ENCODE measurements around the gene RGMA. TPM values are rescaled to one million over a fixed set of nuclear protein-coding genes. Genes with fewer than 3 reads are reported as not detected.

RGMA gene
- total and polyA plus RNA-seq, 2 experiments from 2014 or later, result 2.5 to 2.7 TPM

DNA sequence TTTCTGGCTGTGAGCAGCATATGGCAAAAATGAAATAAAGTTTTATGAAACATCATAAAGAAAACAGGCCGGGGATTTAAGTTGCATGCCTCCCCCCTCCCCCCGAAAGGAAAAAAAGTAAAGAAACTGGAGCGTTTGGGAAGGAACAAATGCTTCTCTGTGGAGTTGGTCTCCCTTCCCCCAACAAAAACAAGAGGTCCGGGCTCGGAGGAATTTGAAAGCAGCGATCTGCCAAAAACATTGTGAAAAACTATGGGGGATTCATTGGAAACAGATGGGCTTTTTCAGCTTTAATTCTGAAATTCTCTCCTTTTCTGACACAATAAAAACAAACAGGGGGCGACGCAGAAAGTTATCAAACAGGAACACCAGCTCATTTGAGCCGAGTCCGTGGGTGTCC, 17.0 kb downstream of the RGMA start:
- H3K4me1 ChIP-seq (ENCODE audit: insufficient read depth), result no peaks in the 10 kb centered on the region
- H3K4me2 ChIP-seq, result peak overlapping the region; percentile 95
- no peaks in the 10 kb centered on the region for H3K9me3 ChIP-seq (ENCODE audit: low read depth)
- peaks cover 5% of the 10 kb centered on the region for H3K79me2 ChIP-seq
- no peaks in the 10 kb centered on the region for H4K20me1 ChIP-seq (ENCODE audit: insufficient read depth, poor library complexity, severe bottlenecking)
- H3K36me3 ChIP-seq (replicated peaks; ENCODE audit: insufficient read depth, low read depth), result no peaks in the 10 kb centered on the region
- H3K9me2 ChIP-seq (replicated peaks; ENCODE audit: insufficient read depth), result no peaks in the 10 kb centered on the region
- H3K27me3 ChIP-seq, result peaks cover 21% of the 10 kb centered on the region
- H2AFZ ChIP-seq, result peak overlapping the region; percentile 73
- WGBS (ENCODE audit: low lambda C conversion rate, missing lambda C conversion rate), result under 1% methylated on average over 10 of the region's 10 CpGs
- no peak for TF ChIP-seq EZH2 (IDR thresholded peaks at IDR 0.05; ENCODE audit: borderline replicate concordance)
- TF ChIP-seq, protein P1, sequence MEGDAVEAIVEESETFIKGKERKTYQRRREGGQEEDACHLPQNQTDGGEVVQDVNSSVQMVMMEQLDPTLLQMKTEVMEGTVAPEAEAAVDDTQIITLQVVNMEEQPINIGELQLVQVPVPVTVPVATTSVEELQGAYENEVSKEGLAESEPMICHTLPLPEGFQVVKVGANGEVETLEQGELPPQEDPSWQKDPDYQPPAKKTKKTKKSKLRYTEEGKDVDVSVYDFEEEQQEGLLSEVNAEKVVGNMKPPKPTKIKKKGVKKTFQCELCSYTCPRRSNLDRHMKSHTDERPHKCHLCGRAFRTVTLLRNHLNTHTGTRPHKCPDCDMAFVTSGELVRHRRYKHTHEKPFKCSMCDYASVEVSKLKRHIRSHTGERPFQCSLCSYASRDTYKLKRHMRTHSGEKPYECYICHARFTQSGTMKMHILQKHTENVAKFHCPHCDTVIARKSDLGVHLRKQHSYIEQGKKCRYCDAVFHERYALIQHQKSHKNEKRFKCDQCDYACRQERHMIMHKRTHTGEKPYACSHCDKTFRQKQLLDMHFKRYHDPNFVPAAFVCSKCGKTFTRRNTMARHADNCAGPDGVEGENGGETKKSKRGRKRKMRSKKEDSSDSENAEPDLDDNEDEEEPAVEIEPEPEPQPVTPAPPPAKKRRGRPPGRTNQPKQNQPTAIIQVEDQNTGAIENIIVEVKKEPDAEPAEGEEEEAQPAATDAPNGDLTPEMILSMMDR (IDR thresholded peaks at IDR 0.05; ENCODE audit: poor library complexity), result no peak
- peak overlapping the region; percentile 75 for H3K27ac ChIP-seq
- DNase-seq (ENCODE audit: low spot score), result no peak
- H3K4me3 ChIP-seq, result peak overlapping the region; percentile 74

DNA sequence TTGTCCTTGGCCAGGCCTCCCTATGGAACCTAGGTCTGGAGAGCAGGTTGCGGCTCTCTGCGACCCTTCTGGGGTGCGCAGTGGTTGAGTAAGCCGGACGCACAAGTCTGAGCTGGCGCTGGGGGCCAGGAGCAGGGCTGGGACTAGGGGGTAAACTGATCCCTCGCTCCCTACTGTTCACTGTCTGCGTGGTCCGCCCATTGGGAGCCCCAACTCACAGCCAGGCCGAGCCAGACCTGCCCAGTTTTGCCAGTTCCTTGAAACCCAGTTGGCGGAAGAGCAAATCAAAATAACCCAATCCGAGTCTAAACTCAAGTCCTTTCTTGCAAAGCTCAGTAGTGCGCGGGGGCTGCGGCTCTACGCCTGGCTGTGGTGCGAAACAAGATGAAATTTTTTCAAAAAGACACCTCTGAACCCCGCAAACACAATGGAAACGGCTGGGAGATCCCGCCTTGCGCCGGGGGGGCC, 17.5 kb downstream of the RGMA start:
- TF ChIP-seq EZH2 (IDR thresholded peaks at IDR 0.05; ENCODE audit: borderline replicate concordance) (no peak), EZH2phosphoT487 (IDR thresholded peaks at IDR 0.05; ENCODE audit: low read depth, severe bottlenecking, unreplicated experiment) (no peak)
- TF ChIP-seq, protein P1 (IDR thresholded peaks at IDR 0.05; ENCODE audit: poor library complexity), result no peak
- Histone ChIP-seq H3K79me2 (peaks cover 5% of the 10 kb centered on the region), H3K27ac (no peak overlapping the region), H3K27me3 (peaks cover 17% of the 10 kb centered on the region), H3K4me2 (peak overlapping the region; percentile 95), H3K9me3 (ENCODE audit: low read depth) (no peaks in the 10 kb centered on the region), H4K20me1 (ENCODE audit: insufficient read depth, poor library complexity, severe bottlenecking) (no peaks in the 10 kb centered on the region), H3K36me3 (replicated peaks; ENCODE audit: insufficient read depth, low read depth) (no peaks in the 10 kb centered on the region), H2AFZ (peak overlapping the region; percentile 73), H3K4me1 (ENCODE audit: insufficient read depth) (no peaks in the 10 kb centered on the region), H3K4me3 (peak overlapping the region; percentile 74), H3K9me2 (replicated peaks; ENCODE audit: insufficient read depth) (no peaks in the 10 kb centered on the region)
- DNase-seq (ENCODE audit: low spot score), result no peak
- 11% methylated on average over 22 of the region's 22 CpGs for WGBS (ENCODE audit: low lambda C conversion rate, missing lambda C conversion rate)

DNA sequence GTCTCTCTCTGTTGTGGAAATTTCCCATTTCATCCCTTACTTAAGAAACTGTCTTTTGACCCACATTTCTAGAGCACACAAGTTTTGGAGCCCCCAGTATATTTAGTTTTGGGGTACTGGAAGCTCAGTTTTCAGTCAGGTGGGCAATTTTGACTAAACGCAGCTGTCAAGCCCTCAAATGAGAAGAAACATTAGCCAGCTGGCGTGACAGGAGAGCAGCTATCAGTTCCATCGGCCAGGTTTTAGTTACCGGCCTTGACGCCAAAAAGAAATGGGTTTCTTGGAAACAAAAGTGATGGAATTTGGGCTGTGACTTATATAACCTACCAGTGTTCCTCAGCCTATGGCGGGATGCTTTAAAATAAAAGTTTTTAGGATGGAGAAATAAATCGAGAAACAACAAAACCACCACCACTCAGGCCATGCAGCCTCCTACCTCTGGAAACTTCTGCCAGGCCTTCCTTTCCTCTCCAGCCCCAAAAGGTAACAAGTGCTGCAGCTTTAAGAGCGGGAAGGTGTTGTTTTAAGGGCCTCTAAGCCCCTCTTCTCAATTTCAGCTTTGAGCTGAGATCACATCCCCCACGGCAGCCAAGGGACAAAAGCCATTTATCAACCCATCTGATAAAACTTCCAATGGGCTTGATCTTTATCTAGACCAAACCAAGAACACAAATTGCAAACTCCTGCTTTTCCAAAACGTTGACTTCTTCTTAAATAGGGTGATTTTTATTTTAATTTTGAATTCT, 18.3 kb downstream of the RGMA start:
- Histone ChIP-seq H3K27ac (no peak overlapping the region), H3K4me3 (no peak overlapping the region), H3K4me2 (peak overlapping the region; percentile 95), H3K9me3 (ENCODE audit: low read depth) (no peaks in the 10 kb centered on the region), H3K36me3 (replicated peaks; ENCODE audit: insufficient read depth, low read depth) (no peaks in the 10 kb centered on the region), H3K9me2 (replicated peaks; ENCODE audit: insufficient read depth) (no peaks in the 10 kb centered on the region), H2AFZ (no peak overlapping the region), H3K27me3 (peaks cover 16% of the 10 kb centered on the region), H3K4me1 (ENCODE audit: insufficient read depth) (no peaks in the 10 kb centered on the region), H4K20me1 (ENCODE audit: insufficient read depth, poor library complexity, severe bottlenecking) (no peaks in the 10 kb centered on the region), H3K79me2 (peaks cover 5% of the 10 kb centered on the region)
- no peak for DNase-seq (ENCODE audit: low spot score)
- TF ChIP-seq EZH2phosphoT487 (IDR thresholded peaks at IDR 0.05; ENCODE audit: low read depth, severe bottlenecking, unreplicated experiment) (no peak), EZH2 (IDR thresholded peaks at IDR 0.05; ENCODE audit: borderline replicate concordance) (no peak)
- TF ChIP-seq, protein P1 (IDR thresholded peaks at IDR 0.05; ENCODE audit: poor library complexity), result no peak
- WGBS (ENCODE audit: low lambda C conversion rate, missing lambda C conversion rate), result 54% methylated on average over 10 of the region's 10 CpGs
